ENCODE measurements around the gene TCF3.

The TCF3 gene

GRCh38 chr19:1560286-1560882, 92.0 kb downstream of the TCF3 start:
- no peak for DNase-seq (ENCODE audit: low spot score)
